OCI-LY3 (cell line): ENCODE results near the gene COL12A1.

Experiments used
- H2AFZ ChIP-seq: fragments of 200-600, 300-600 bp; shearing (Covaris generic); 2 replicates; pipeline ENCODE4 v1.6.0; 2014; ENCODE audit warnings: antibody characterized with exemption, low read depth, low read length
- H3K27ac ChIP-seq: fragments of 200-600, 300-600 bp; sonication (generic); 2 replicates; pipeline ENCODE4 v1.5.1; 2014; ENCODE audit warnings: mild to moderate bottlenecking, low read length, moderate library complexity, mixed read lengths
- H3K27me3 ChIP-seq: fragments of 200-600, 300-600 bp; sonication (generic); 2 replicates; pipeline ENCODE4 v1.6.1; 2014; ENCODE audit warnings: low read depth, low read length, mixed read lengths
- H3K36me3 ChIP-seq: fragments of 200-600, 300-600 bp; sonication (generic); replicated peaks from 2 replicates; pipeline ENCODE3; 2014; ENCODE audit warnings: low read depth, low read length, mixed read lengths
- H3K4me1 ChIP-seq: fragments of 300-600, 200-600 bp; sonication (generic); 2 replicates; pipeline ENCODE4 v1.6.1; 2014; ENCODE audit warnings: low read length, mixed read lengths
- H3K4me2 ChIP-seq: fragments of 200-600, 300-600 bp; sonication (generic); 2 replicates; pipeline ENCODE4 v1.6.1; 2014; ENCODE audit warnings: low read length, mixed read lengths
- H3K4me3 ChIP-seq: fragments of 300-600, 200-600 bp; sonication (generic); 2 replicates; pipeline ENCODE4 v1.5.1; 2014; ENCODE audit warnings: antibody characterized with exemption, mild to moderate bottlenecking, low read length, moderate library complexity
- H3K79me2 ChIP-seq: fragments of 300-600, 200-600 bp; shearing (Covaris generic); 2 replicates; pipeline ENCODE4 v1.6.1; 2014; ENCODE audit warnings: mild to moderate bottlenecking, low read length, mixed read lengths
- H3K9ac ChIP-seq: fragments of 300-600, 200-600 bp; shearing (Covaris generic); 2 replicates; pipeline ENCODE4 v1.6.0; 2014; ENCODE audit warnings: mild to moderate bottlenecking, low read length, moderate library complexity
- H3K9me3 ChIP-seq: fragments of 200-600, 300-600 bp; shearing (Covaris generic); 2 replicates; pipeline ENCODE4 v1.6.1; 2014; ENCODE audit warnings: low read length, mixed read lengths; ENCODE audit not compliant: insufficient read depth
- H4K20me1 ChIP-seq: fragments of 200-600, 300-600 bp; sonication (generic); 2 replicates; pipeline ENCODE4 v1.6.1; 2016; ENCODE audit warnings: low read length, mixed read lengths; ENCODE audit not compliant: insufficient read depth
- CTCF ChIP-seq: fragments of 200-600, 300-600 bp; sonication (generic); IDR thresholded peaks from 2 replicates; pipeline ENCODE4 v1.5.1; 2014; ENCODE audit warnings: antibody characterized with exemption, low read length, low read depth
- EZH2phosphoT487 ChIP-seq: fragments of 200-600 bp; shearing (Covaris generic); IDR thresholded peaks from 2 replicates; pipeline ENCODE4 v1.6.1; 2018; ENCODE audit warnings: antibody characterized with exemption, mixed run types, low read depth

COL12A1 gene

GRCh38 chr6:75244063-75244584 lies 38.3 kb upstream of the COL12A1 start:
- H3K36me3 ChIP-seq, result peaks cover 16% of the 10 kb centered on the region
- H4K20me1 ChIP-seq, result peaks cover 7% of the 10 kb centered on the region; the same call in 1 of the 2 replicates
- peaks cover 31% of the 10 kb centered on the region for H3K79me2 ChIP-seq
- peak overlapping the region; percentile 98 for H2AFZ ChIP-seq
- H3K27me3 ChIP-seq, result no peaks in the 10 kb centered on the region
- peak overlapping the region; percentile 81 for H3K27ac ChIP-seq
- H3K4me1 ChIP-seq, result peaks cover 8% of the 10 kb centered on the region
- peak overlapping the region; percentile 89 for H3K4me3 ChIP-seq
- no peak for TF ChIP-seq EZH2phosphoT487
- TF ChIP-seq CTCF, result no peak
- H3K9me3 ChIP-seq, result no peaks in the 10 kb centered on the region
- H3K4me2 ChIP-seq, result peak overlapping the region; percentile 93
- peak overlapping the region; percentile 88 for H3K9ac ChIP-seq

- peak within 1 kb of the TSS; percentile 88 for H3K9ac ChIP-seq
Observed at GRCh38 chr6:75243333-75244062, 37.6 kb upstream of the COL12A1 start, which contains the start of gene COX7A2. Gene COX7A2, minus strand, starts transcription at chr6:75243801. Its CDS starts 67 bp downstream, at chr6:75243734.

GRCh38 chr6:75236630-75237029 lies 30.8 kb upstream of the COL12A1 start:
- TF ChIP-seq CTCF (no peak), EZH2phosphoT487 (no peak)
- no peak overlapping the region for H3K4me2 ChIP-seq

More at GRCh38 chr6:75243333-75244062, 37.6 kb upstream of the COL12A1 start, which contains the start of gene COX7A2:
- H3K27ac ChIP-seq, result peak within 1 kb of the TSS; percentile 81
- peaks cover 7% of the 10 kb centered on the region; the same call in 1 of the 2 replicates for H4K20me1 ChIP-seq
- H3K4me1 ChIP-seq, result peaks cover 8% of the 10 kb centered on the region
- H3K36me3 ChIP-seq, result peaks cover 18% of the 10 kb centered on the region
- peak within 1 kb of the TSS; percentile 98 for H2AFZ ChIP-seq
- H3K27me3 ChIP-seq, result no peaks in the 10 kb centered on the region
- H3K4me3 ChIP-seq, result peak within 1 kb of the TSS; percentile 89
- peaks cover 31% of the 10 kb centered on the region for H3K79me2 ChIP-seq
- TF ChIP-seq CTCF (no peak), EZH2phosphoT487 (no peak)
- no peaks in the 10 kb centered on the region for H3K9me3 ChIP-seq
- H3K4me2 ChIP-seq, result peak within 1 kb of the TSS; percentile 93

GRCh38 chr6:75235271-75235670 lies 29.4 kb upstream of the COL12A1 start:
- Histone ChIP-seq H2AFZ (no peak overlapping the region), H3K9ac (no peak overlapping the region), H3K4me1 (peaks cover 3% of the 10 kb centered on the region; the same call in 1 of the 2 replicates), H3K27me3 (no peaks in the 10 kb centered on the region), H3K79me2 (no peaks in the 10 kb centered on the region), H3K4me3 (no peak overlapping the region), H3K9me3 (no peaks in the 10 kb centered on the region), H3K4me2 (no peak overlapping the region), H4K20me1 (no peaks in the 10 kb centered on the region), H3K36me3 (peaks cover 31% of the 10 kb centered on the region), H3K27ac (no peak overlapping the region)
- TF ChIP-seq CTCF (no peak), EZH2phosphoT487 (no peak)

More at GRCh38 chr6:75236630-75237029, 30.8 kb upstream of the COL12A1 start:
- Histone ChIP-seq H3K36me3 (peaks cover 38% of the 10 kb centered on the region), H4K20me1 (peaks cover 7% of the 10 kb centered on the region; the same call in 1 of the 2 replicates), H2AFZ (no peak overlapping the region), H3K4me1 (peaks cover 3% of the 10 kb centered on the region; the same call in 1 of the 2 replicates), H3K9me3 (no peaks in the 10 kb centered on the region), H3K27ac (no peak overlapping the region), H3K79me2 (peaks cover 12% of the 10 kb centered on the region), H3K27me3 (no peaks in the 10 kb centered on the region), H3K9ac (no peak overlapping the region), H3K4me3 (no peak overlapping the region)
